HT1080 (cell line): ENCODE results near the gene IL18RAP. TPM values are rescaled to one million over a fixed set of nuclear protein-coding genes. Genes with fewer than 3 reads are reported as not detected.
A peak's percentile ranks its signal among the peaks of the same experiment; 100 is the strongest.

Experiments
- DNase-seq: peaks from one replicate; pipeline ENCODE4 v3.0.0-alpha.2; 2015; ENCODE audit warnings: low read depth
- total RNA-seq: library from RNA; depleted of rRNA; stranded (reverse); fragments of >200 nt; shearing (Covaris generic); gene quantifications from 2 replicates; pipeline ENCODE4 v1.2.3, GENCODE V29; 2014

Gene IL18RAP
- total RNA-seq, 1 experiment from 2014 or later, result not detected

GRCh38 chr2:102453501-102453900, 30.5 kb downstream of the IL18RAP start:
- DNase-seq, result no peak

- DNase-seq, result no peak
Observed at GRCh38 chr2:102455061-102455670, 32.2 kb downstream of the IL18RAP start.

- no peak for DNase-seq
Observed at GRCh38 chr2:102460467-102460866, 37.5 kb downstream of the IL18RAP start.

- DNase-seq, result no peak
Observed at GRCh38 chr2:102461188-102461587, 38.2 kb downstream of the IL18RAP start.

- DNase-seq, result no peak
Observed at GRCh38 chr2:102463160-102463559, 40.2 kb downstream of the IL18RAP start.

- no peak for DNase-seq
Observed at GRCh38 chr2:102470168-102470567, 47.2 kb downstream of the IL18RAP start.

GRCh38 chr2:102473020-102473419, 50.1 kb downstream of the IL18RAP start, which contains the start of gene SLC9A4:
SLC9A4 (plus strand) TSS chr2:102473226; CDS start chr2:102473760, 534 bp downstream.
- peak; percentile 34 for DNase-seq

GRCh38 chr2:102473631-102474030, 50.7 kb downstream of the IL18RAP start:
- DNase-seq, result no peak

- DNase-seq, result no peak
Observed at GRCh38 chr2:102474785-102475184, 51.8 kb downstream of the IL18RAP start.

- no peak for DNase-seq
Observed at GRCh38 chr2:102478686-102479470, 55.9 kb downstream of the IL18RAP start.

- DNase-seq, result no peak
Observed at GRCh38 chr2:102480285-102481195, 57.6 kb downstream of the IL18RAP start.

- DNase-seq, result no peak
Observed at GRCh38 chr2:102481931-102482330, 59.0 kb downstream of the IL18RAP start.

- no peak for DNase-seq
Observed at GRCh38 chr2:102483086-102483485, 60.1 kb downstream of the IL18RAP start.

- no peak for DNase-seq
Observed at GRCh38 chr2:102484310-102485061, 61.5 kb downstream of the IL18RAP start.

GRCh38 chr2:102485147-102485785, 62.3 kb downstream of the IL18RAP start:
- DNase-seq, result no peak

GRCh38 chr2:102486941-102487702, 64.2 kb downstream of the IL18RAP start:
- no peak for DNase-seq

GRCh38 chr2:102487761-102488462, 65.0 kb downstream of the IL18RAP start:
- DNase-seq, result peak; percentile 66

- DNase-seq, result peak; percentile 15
Observed at GRCh38 chr2:102489646-102490045, 66.7 kb downstream of the IL18RAP start.

- no peak for DNase-seq
Observed at GRCh38 chr2:102492006-102492405, 69.0 kb downstream of the IL18RAP start.
